SH-SY5Y (cell line): Measurements from ENCODE around the gene MFN1.

ENCODE experiments used
- GATA2 ChIP-seq: IDR thresholded peaks from 2 replicates; pipeline ENCODE4 v1.6.1; 2011; ENCODE audit warnings: mild to moderate bottlenecking, low read depth, low read length
- GATA3 ChIP-seq: IDR thresholded peaks from 2 replicates; pipeline ENCODE4 v1.6.1; 2011; ENCODE audit warnings: low read depth, mild to moderate bottlenecking, low read length, moderate library complexity

GRCh38 chr3:179430277-179430870 lies 82.9 kb downstream of the MFN1 start:
- no peak for TF ChIP-seq GATA2
- TF ChIP-seq GATA3, result no peak
